ENCODE measurements around the gene ADCY10.

- TF ChIP-seq CTCF (IDR thresholded peaks at IDR 0.05), result no peak
- TF ChIP-seq POLR2A (IDR thresholded peaks at IDR 0.05), result no peak
Observed at GRCh38 chr1:167786502-167786901, 127.4 kb downstream of the ADCY10 start.

Measured in right lobe of liver (tissue), 4 donors.